GM23338 (cell line): ENCODE measurements around the gene RASGRF2. TPM values are rescaled to one million over a fixed set of nuclear protein-coding genes. Genes with fewer than 3 reads are reported as not detected.

ENCODE experiments used
- ATAC-seq: fragments of 200-7000 bp; cut with Tn5 transposase; 3 replicates; pipeline ENCODE4 v1.9.1; 2020
- DNase-seq: peaks from one replicate; pipeline ENCODE4 v3.0.0-alpha.2; 2015; ENCODE audit warnings: low spot score
- H2AFZ ChIP-seq: fragments of 200-600 bp; sonication (generic); 2 replicates; pipeline ENCODE4 v1.8.0; 2016; ENCODE audit warnings: antibody characterized with exemption, mild to moderate bottlenecking, moderate library complexity
- H3F3A ChIP-seq: fragments of 200-600 bp; sonication (generic); replicated peaks from 2 replicates; pipeline ENCODE4 v1.8.0; 2017; ENCODE audit warnings: antibody characterized with exemption, mixed run types, low read depth
- H3K27ac ChIP-seq: fragments of 200-600 bp; sonication (generic); 2 replicates; pipeline ENCODE4 v1.6.1; 2016; ENCODE audit warnings: low read depth
- H3K27me3 ChIP-seq: fragments of 200-600 bp; sonication (generic); 2 replicates; pipeline ENCODE4 v1.8.0; 2016; ENCODE audit warnings: mild to moderate bottlenecking, mixed run types, moderate library complexity; ENCODE audit not compliant: insufficient read depth
- H3K36me3 ChIP-seq: fragments of 200-600 bp; sonication (generic); 2 replicates; pipeline ENCODE4 v1.8.0; 2016; ENCODE audit warnings: mild to moderate bottlenecking; ENCODE audit not compliant: insufficient read depth
- H3K4me1 ChIP-seq: fragments of 200-600 bp; sonication (generic); 2 replicates; pipeline ENCODE4 v1.8.0; 2016; ENCODE audit warnings: mild to moderate bottlenecking, moderate library complexity; ENCODE audit not compliant: insufficient read depth
- H3K4me2 ChIP-seq: fragments of 200-600 bp; sonication (generic); 2 replicates; pipeline ENCODE4 v1.7.1; 2017; ENCODE audit warnings: mixed run types
- H3K4me3 ChIP-seq: fragments of 200-600 bp; sonication (generic); 2 replicates; pipeline ENCODE4 v1.6.1; 2016; ENCODE audit warnings: mixed run types
- H3K79me2 ChIP-seq: fragments of 200-600 bp; sonication (generic); replicated peaks from 2 replicates; pipeline ENCODE4 v1.8.0; 2017; ENCODE audit warnings: mild to moderate bottlenecking; ENCODE audit not compliant: insufficient read depth
- H3K9me2 ChIP-seq: fragments of 200-600 bp; sonication (generic); 2 replicates; pipeline ENCODE4 v1.8.0; 2017; ENCODE audit not compliant: insufficient read depth
- H4K20me1 ChIP-seq: fragments of 200-600 bp; sonication (generic); replicated peaks from 2 replicates; pipeline ENCODE4 v1.8.0; 2017; ENCODE audit warnings: mild to moderate bottlenecking; ENCODE audit not compliant: insufficient read depth
- H3K27ac Mint-ChIP-seq: 2 replicates; pipeline ENCODE4 v1.8.0; 2020; ENCODE audit warnings: inconsistent platforms, mild to moderate bottlenecking, moderate library complexity, mixed read lengths
- H3K27me3 Mint-ChIP-seq: 3 replicates; pipeline ENCODE4 v1.8.0; 2022; ENCODE audit warnings: low read depth, mild to moderate bottlenecking, moderate library complexity, mixed read lengths, inconsistent platforms; ENCODE audit not compliant: insufficient read depth, poor library complexity
- H3K36me3 Mint-ChIP-seq: 3 replicates; pipeline ENCODE4 v1.8.0; 2021; ENCODE audit warnings: low read depth, mild to moderate bottlenecking, inconsistent platforms, moderate library complexity, mixed read lengths
- H3K4me1 Mint-ChIP-seq: 3 replicates; pipeline ENCODE4 v1.8.0; 2020; ENCODE audit warnings: mild to moderate bottlenecking, inconsistent platforms, mixed read lengths
- H3K4me3 Mint-ChIP-seq: 3 replicates; pipeline ENCODE4 v1.8.0; 2021; ENCODE audit warnings: moderate library complexity, mild to moderate bottlenecking, inconsistent platforms, mixed read lengths
- H3K9me3 Mint-ChIP-seq: 3 replicates; pipeline ENCODE4 v1.8.0; 2020; ENCODE audit warnings: moderate library complexity, mild to moderate bottlenecking, inconsistent platforms, mixed read lengths
- CREB1 ChIP-seq: fragments of 250-450 bp; sonication (Bioruptor Pico); IDR thresholded peaks from 2 replicates; pipeline ENCODE4 v1.5.0; 2020; ENCODE audit warnings: low read depth, mild to moderate bottlenecking, moderate library complexity
- JUNB ChIP-seq: IDR thresholded peaks from one replicate; pipeline ENCODE4 v1.6.1; 2016; ENCODE audit warnings: antibody characterized with exemption; ENCODE audit not compliant: unreplicated experiment
- NANOG ChIP-seq: IDR thresholded peaks from 2 replicates; pipeline ENCODE4 v1.6.1; 2016; ENCODE audit warnings: antibody characterized with exemption, borderline replicate concordance
- POLR2AphosphoS5 ChIP-seq: IDR thresholded peaks from 2 replicates; pipeline ENCODE4 v1.6.1; 2016; ENCODE audit warnings: antibody characterized with exemption, low read depth
- STAT1 ChIP-seq: IDR thresholded peaks from one replicate; pipeline ENCODE4 v1.6.1; 2016; ENCODE audit warnings: antibody characterized with exemption; ENCODE audit not compliant: unreplicated experiment
- ZNF114 ChIP-seq: fragments of 250-450 bp; sonication (Bioruptor Pico); IDR thresholded peaks from 2 replicates; pipeline ENCODE4 v1.5.0; 2020; ENCODE audit warnings: mild to moderate bottlenecking, moderate library complexity
- ZNF331 ChIP-seq: fragments of 250-450 bp; sonication (Bioruptor Pico); IDR thresholded peaks from 2 replicates; pipeline ENCODE4 v1.5.0; 2020; ENCODE audit warnings: low read depth, mild to moderate bottlenecking, moderate library complexity
- polyA plus RNA-seq: library from polyadenylated mRNA; unstranded; fragments of >200 nt; fragmentation: Nextera tagmentation; extraction: Ambion mirVana; gene quantifications from 2 replicates; pipeline ENCODE4 v1.2.1, GENCODE V29; 2016
- total RNA-seq: library from RNA; depleted of rRNA; stranded (reverse); fragments of >200 nt; shearing (Covaris generic); gene quantifications from 2 replicates; pipeline ENCODE4 v1.2.3, GENCODE V29; 2014
- TF ChIP-seq, protein P1 (sequence below), 2 experiments: fragments of 200-600 bp in 1 of 2; sonication (generic) in 1 of 2; conservative IDR thresholded peaks; 2 replicates each; pipeline versions ENCODE4 v1.5.1 to v1.6.1; 2016 to 2017; ENCODE audit warnings: antibody characterized with exemption in 2 of 2, low read depth in 2 of 2, mild to moderate bottlenecking in 2 of 2, moderate library complexity in 1 of 2
- TF ChIP-seq, protein P2 (sequence below): IDR thresholded peaks from 2 replicates; pipeline ENCODE4 v1.6.1; 2016; ENCODE audit warnings: antibody characterized with exemption
- TF ChIP-seq, protein P3 (sequence below): IDR thresholded peaks from one replicate; pipeline ENCODE4 v1.6.1; 2018; ENCODE audit warnings: antibody characterized with exemption; ENCODE audit not compliant: unreplicated experiment

RASGRF2 gene
- total and polyA plus RNA-seq, 2 experiments from 2014 or later: 5.0 to 19.2 TPM

DNA sequence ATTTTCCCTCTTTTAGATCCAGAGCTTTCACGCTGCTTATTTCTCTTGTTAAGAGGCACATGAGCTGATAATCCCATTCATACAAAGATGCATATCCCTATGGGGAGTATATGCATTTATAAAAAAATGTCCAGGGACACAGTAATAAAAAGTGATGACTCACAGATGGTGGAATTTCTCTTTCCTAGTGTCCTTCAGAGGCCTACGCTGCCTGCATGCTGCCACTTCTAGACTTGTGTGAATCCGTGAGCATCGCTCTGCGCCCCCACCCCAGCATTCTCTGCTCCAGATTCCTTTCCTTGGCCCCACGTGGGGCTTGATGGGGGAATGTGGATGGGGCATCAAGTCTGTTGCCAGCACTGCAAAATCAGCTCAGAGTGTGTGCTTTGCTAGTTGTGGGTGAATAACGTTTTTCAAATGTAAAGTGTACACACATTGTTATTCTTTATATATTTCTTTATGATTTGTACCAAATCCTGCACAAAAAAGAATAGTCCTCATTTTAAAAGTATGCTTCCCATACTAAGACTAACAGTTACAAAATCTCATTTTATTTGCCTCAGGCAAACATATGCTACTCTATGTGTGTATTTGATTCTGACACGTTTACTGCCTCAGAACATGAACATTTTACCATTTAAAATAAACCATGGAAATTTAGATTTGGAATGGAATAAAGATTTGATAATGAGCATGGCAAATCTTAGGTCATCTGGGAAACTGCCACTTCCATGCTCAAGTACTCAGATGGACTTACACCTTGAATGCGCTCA lies 22.4 kb upstream of the RASGRF2 start:
- H3K27me3 ChIP-seq: no peaks in the 10 kb centered on the region
- no peak overlapping the region for H3K4me3 ChIP-seq
- no peaks in the 10 kb centered on the region for H3F3A ChIP-seq
- Mint-ChIP-seq H3K4me3 (no peak overlapping the region), H3K36me3 (0 out of 3 replicates have a peak, but pooled peaks cover 2% of the 10 kb centered on the region), H3K4me1 (peaks cover 7% of the 10 kb centered on the region), H3K9me3 (peaks cover 3% of the 10 kb centered on the region; the same call in 2 of the 3 replicates), H3K27me3 (peaks cover 2% of the 10 kb centered on the region), H3K27ac (no peak overlapping the region)
- no peak for DNase-seq
- no peak overlapping the region for H3K4me2 ChIP-seq
- ATAC-seq: no peak
- H4K20me1 ChIP-seq: no peaks in the 10 kb centered on the region
- TF ChIP-seq ZNF331 (CRISPR knock-in tag): no peak
- TF ChIP-seq, protein P1, sequence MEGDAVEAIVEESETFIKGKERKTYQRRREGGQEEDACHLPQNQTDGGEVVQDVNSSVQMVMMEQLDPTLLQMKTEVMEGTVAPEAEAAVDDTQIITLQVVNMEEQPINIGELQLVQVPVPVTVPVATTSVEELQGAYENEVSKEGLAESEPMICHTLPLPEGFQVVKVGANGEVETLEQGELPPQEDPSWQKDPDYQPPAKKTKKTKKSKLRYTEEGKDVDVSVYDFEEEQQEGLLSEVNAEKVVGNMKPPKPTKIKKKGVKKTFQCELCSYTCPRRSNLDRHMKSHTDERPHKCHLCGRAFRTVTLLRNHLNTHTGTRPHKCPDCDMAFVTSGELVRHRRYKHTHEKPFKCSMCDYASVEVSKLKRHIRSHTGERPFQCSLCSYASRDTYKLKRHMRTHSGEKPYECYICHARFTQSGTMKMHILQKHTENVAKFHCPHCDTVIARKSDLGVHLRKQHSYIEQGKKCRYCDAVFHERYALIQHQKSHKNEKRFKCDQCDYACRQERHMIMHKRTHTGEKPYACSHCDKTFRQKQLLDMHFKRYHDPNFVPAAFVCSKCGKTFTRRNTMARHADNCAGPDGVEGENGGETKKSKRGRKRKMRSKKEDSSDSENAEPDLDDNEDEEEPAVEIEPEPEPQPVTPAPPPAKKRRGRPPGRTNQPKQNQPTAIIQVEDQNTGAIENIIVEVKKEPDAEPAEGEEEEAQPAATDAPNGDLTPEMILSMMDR (conservative IDR thresholded peaks at IDR 0.05; ENCODE audit: low read depth in 2 of 2): no peak
- TF ChIP-seq ZNF114 (CRISPR knock-in tag): no peak
- TF ChIP-seq NANOG: no peak
- no peak for TF ChIP-seq JUNB
- no peak for TF ChIP-seq POLR2AphosphoS5
- no peak for TF ChIP-seq STAT1
- no peak for TF ChIP-seq CREB1
- TF ChIP-seq, protein P2, sequence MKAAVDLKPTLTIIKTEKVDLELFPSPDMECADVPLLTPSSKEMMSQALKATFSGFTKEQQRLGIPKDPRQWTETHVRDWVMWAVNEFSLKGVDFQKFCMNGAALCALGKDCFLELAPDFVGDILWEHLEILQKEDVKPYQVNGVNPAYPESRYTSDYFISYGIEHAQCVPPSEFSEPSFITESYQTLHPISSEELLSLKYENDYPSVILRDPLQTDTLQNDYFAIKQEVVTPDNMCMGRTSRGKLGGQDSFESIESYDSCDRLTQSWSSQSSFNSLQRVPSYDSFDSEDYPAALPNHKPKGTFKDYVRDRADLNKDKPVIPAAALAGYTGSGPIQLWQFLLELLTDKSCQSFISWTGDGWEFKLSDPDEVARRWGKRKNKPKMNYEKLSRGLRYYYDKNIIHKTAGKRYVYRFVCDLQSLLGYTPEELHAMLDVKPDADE: no peak
- H3K4me1 ChIP-seq: no peaks in the 10 kb centered on the region
- H3K9me2 ChIP-seq: peaks cover 11% of the 10 kb centered on the region
- no peaks in the 10 kb centered on the region for H3K36me3 ChIP-seq
- no peak overlapping the region for H2AFZ ChIP-seq
- H3K27ac ChIP-seq: no peak overlapping the region
- H3K79me2 ChIP-seq: no peaks in the 10 kb centered on the region

DNA sequence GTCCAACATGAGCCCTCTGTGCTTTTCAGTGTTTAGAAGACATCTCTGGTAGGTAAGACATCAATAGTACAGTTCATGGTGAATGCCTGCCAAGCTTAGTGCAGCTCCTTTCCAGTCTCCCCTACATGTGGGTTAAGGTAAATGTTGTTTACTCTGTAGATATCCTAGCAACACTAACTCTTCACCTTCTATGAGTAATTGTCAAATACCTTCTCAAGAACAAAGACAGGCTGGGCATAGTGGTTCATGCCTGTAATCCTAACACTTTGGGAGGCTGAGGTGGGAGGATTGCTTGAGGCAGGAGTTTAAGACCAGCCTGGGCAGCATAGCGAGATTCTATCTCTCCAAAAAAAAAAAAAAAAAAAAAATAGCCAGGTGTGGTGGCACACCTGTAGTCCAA lies 18.7 kb upstream of the RASGRF2 start:
- Histone ChIP-seq H2AFZ (no peak overlapping the region), H3K27ac (no peak overlapping the region), H3K27me3 (no peaks in the 10 kb centered on the region), H3K4me1 (no peaks in the 10 kb centered on the region), H3K9me2 (peaks cover 11% of the 10 kb centered on the region), H3K36me3 (no peaks in the 10 kb centered on the region), H3K4me2 (no peak overlapping the region), H4K20me1 (no peaks in the 10 kb centered on the region), H3F3A (no peaks in the 10 kb centered on the region), H3K79me2 (no peaks in the 10 kb centered on the region), H3K4me3 (no peak overlapping the region)
- ATAC-seq (no peak), DNase-seq (no peak)
- Mint-ChIP-seq H3K9me3 (peaks cover 6% of the 10 kb centered on the region; the same call in 2 of the 3 replicates), H3K27me3 (peaks cover 2% of the 10 kb centered on the region), H3K4me1 (peaks cover 4% of the 10 kb centered on the region; the same call in 2 of the 3 replicates), H3K4me3 (no peak overlapping the region), H3K27ac (no peak overlapping the region), H3K36me3 (0 out of 3 replicates have a peak, but pooled peaks cover 2% of the 10 kb centered on the region)
- no peak for TF ChIP-seq STAT1
- TF ChIP-seq, protein P3, sequence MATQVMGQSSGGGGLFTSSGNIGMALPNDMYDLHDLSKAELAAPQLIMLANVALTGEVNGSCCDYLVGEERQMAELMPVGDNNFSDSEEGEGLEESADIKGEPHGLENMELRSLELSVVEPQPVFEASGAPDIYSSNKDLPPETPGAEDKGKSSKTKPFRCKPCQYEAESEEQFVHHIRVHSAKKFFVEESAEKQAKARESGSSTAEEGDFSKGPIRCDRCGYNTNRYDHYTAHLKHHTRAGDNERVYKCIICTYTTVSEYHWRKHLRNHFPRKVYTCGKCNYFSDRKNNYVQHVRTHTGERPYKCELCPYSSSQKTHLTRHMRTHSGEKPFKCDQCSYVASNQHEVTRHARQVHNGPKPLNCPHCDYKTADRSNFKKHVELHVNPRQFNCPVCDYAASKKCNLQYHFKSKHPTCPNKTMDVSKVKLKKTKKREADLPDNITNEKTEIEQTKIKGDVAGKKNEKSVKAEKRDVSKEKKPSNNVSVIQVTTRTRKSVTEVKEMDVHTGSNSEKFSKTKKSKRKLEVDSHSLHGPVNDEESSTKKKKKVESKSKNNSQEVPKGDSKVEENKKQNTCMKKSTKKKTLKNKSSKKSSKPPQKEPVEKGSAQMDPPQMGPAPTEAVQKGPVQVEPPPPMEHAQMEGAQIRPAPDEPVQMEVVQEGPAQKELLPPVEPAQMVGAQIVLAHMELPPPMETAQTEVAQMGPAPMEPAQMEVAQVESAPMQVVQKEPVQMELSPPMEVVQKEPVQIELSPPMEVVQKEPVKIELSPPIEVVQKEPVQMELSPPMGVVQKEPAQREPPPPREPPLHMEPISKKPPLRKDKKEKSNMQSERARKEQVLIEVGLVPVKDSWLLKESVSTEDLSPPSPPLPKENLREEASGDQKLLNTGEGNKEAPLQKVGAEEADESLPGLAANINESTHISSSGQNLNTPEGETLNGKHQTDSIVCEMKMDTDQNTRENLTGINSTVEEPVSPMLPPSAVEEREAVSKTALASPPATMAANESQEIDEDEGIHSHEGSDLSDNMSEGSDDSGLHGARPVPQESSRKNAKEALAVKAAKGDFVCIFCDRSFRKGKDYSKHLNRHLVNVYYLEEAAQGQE: no peak
